BE2C (cell line): Measurements from ENCODE around the gene NRXN2.
A peak's percentile ranks its signal among the peaks of the same experiment; 100 is the strongest.

ENCODE experiments used
- DNase-seq: peaks from one replicate; pipeline ENCODE4 v3.0.0-alpha.2; 2020
- H3K27me3 ChIP-seq: fragments of 250-450 bp; sonication (Bioruptor Pico); 2 replicates; pipeline ENCODE4 v1.5.1; 2020; ENCODE audit warnings: mild to moderate bottlenecking
- H3K36me3 ChIP-seq: fragments of 250-450 bp; sonication (Bioruptor Pico); 2 replicates; pipeline ENCODE4 v1.5.1; 2020; ENCODE audit warnings: mild to moderate bottlenecking
- H3K4me1 ChIP-seq: fragments of 250-450 bp; sonication (Bioruptor Pico); 2 replicates; pipeline ENCODE4 v1.5.1; 2020
- H3K4me3 ChIP-seq: 2 replicates; pipeline ENCODE4 v1.5.1; 2011; ENCODE audit warnings: low read depth, low read length
- H3K9me3 ChIP-seq: fragments of 250-450 bp; sonication (Bioruptor Pico); 2 replicates; pipeline ENCODE4 v1.5.1; 2020
- CTCF ChIP-seq: IDR thresholded peaks from 2 replicates; pipeline ENCODE4 v1.5.1; 2012; ENCODE audit warnings: mild to moderate bottlenecking, low read depth, low read length

NRXN2 gene

DNA sequence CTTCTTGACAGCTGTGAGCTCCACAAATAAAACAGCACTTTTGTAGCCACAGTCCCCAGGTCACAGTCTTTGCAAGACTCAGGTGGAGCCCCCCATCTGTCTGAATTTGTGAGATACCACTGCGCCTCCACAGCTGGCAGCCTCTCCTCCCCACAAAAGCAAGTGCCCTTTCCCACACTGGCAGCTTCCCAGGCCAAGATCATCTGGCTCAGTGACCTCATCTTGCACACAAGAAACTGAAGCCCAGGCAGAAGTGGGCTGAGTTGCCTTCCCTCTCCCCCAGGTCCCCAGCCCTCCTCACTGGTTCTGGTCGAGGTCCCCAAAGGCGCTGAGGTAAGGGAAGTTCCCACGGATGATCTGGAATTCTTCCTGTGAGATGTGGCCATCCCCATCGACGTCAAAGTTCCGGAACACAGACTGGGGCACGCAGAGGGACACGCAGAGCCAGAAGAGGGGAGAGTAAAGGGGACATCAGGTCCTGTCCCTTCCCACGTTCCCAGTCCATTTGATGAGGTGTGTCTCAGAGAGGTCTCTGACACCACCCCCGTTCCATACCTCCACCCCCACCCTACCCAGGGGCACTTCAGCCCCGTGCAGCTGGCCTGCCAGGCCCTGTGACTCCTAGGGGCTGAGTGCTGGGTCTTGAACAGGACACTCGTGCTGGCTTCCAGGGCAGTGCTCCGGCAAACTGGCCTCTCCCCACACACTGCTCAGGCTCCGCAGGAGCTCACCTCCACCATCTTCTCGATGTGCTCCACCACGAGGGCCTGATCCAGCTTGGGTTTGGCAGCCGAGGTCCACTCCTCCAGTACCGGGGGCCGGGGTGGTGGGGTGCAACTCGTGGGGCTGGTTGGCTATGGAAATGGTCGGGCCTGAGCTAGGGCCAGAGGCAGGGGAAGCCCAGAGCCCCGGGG lies 12.1 kb upstream of the NRXN2 start:
- no peaks in the 10 kb centered on the region for H3K36me3 ChIP-seq
- TF ChIP-seq CTCF, result no peak
- no peaks in the 10 kb centered on the region for H3K9me3 ChIP-seq
- DNase-seq, result no peak
- H3K4me3 ChIP-seq, result no peak overlapping the region
- no peaks in the 10 kb centered on the region for H3K27me3 ChIP-seq
- H3K4me1 ChIP-seq, result no peaks in the 10 kb centered on the region

GRCh38 chr11:64731601-64732000 lies 8.6 kb upstream of the NRXN2 start:
- H3K27me3 ChIP-seq, result no peaks in the 10 kb centered on the region

GRCh38 chr11:64729851-64730382 lies 6.9 kb upstream of the NRXN2 start:
- H3K36me3 ChIP-seq, result no peaks in the 10 kb centered on the region
- H3K4me3 ChIP-seq, result no peak overlapping the region
- DNase-seq, result peak; percentile 81
- no peak for TF ChIP-seq CTCF
- H3K4me1 ChIP-seq, result peaks cover 2% of the 10 kb centered on the region; the same call in 1 of the 2 replicates
- no peaks in the 10 kb centered on the region for H3K27me3 ChIP-seq
- no peaks in the 10 kb centered on the region for H3K9me3 ChIP-seq

More at GRCh38 chr11:64731601-64732000, 8.6 kb upstream of the NRXN2 start:
- H3K4me3 ChIP-seq, result no peak overlapping the region
- no peak for DNase-seq
- TF ChIP-seq CTCF, result no peak
- H3K9me3 ChIP-seq, result no peaks in the 10 kb centered on the region
- H3K4me1 ChIP-seq, result peaks cover 2% of the 10 kb centered on the region; the same call in 1 of the 2 replicates
- H3K36me3 ChIP-seq, result no peaks in the 10 kb centered on the region

DNA sequence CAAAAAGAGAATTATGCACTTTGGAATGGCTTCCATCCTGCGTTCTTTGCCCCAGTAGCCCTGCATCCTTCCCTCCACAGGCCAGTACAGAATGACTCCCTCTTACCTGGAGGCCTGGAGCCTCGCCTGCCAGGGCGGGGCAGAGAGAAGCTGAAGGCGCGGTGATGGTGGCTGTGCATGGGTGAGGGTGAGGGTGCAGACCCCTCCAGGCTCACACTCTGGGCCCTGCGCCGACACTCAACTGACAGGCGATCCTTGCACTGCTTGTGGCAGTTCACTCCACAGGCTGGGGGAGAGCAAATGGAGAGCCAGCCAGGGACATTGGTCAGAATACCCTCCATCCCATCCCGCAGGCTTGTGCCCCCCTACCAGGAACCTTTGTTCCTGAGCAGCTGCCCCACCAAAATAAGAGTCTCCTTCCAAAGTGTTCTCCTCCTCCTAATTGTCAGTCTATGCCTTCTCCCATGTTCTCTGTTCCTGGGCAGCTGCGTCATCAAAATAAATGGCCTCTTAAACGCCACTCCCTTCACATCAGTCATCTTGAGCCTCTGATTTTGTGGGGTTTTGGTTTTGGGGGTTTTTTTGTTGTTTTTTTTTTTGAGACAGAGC lies 5.9 kb upstream of the NRXN2 start:
- no peak overlapping the region for H3K4me3 ChIP-seq
- H3K27me3 ChIP-seq, result no peaks in the 10 kb centered on the region
- DNase-seq, result no peak
- no peaks in the 10 kb centered on the region for H3K9me3 ChIP-seq
- peaks cover 2% of the 10 kb centered on the region; the same call in 1 of the 2 replicates for H3K4me1 ChIP-seq
- H3K36me3 ChIP-seq, result no peaks in the 10 kb centered on the region
- no peak for TF ChIP-seq CTCF

GRCh38 chr11:64726867-64727530 lies 4.0 kb upstream of the NRXN2 start:
- no peak for TF ChIP-seq CTCF
- Histone ChIP-seq H3K9me3 (no peaks in the 10 kb centered on the region), H3K36me3 (no peaks in the 10 kb centered on the region), H3K4me3 (no peak overlapping the region), H3K4me1 (peaks cover 2% of the 10 kb centered on the region; the same call in 1 of the 2 replicates), H3K27me3 (no peaks in the 10 kb centered on the region)
- DNase-seq, result no peak
